Progenitor cell of endocrine pancreas (in vitro differentiated cells): ENCODE results near the gene BTRC. TPM values are rescaled to one million over a fixed set of nuclear protein-coding genes. Genes with fewer than 3 reads are reported as not detected.

Experiments used
- DNase-seq: peaks from one replicate; pipeline ENCODE4 v3.0.0; 2021; ENCODE audit warnings: low spot score; ENCODE audit not compliant: unreplicated experiment
- H3K27ac Mint-ChIP-seq: 2 replicates; pipeline ENCODE4 v1.8.0; 2021; ENCODE audit warnings: mild to moderate bottlenecking, moderate library complexity, mixed read lengths
- H3K27me3 Mint-ChIP-seq: 2 replicates; pipeline ENCODE4 v1.8.0; 2021; ENCODE audit warnings: mixed read lengths
- H3K36me3 Mint-ChIP-seq: 2 replicates; pipeline ENCODE4 v1.8.0; 2022; ENCODE audit warnings: mixed read lengths; ENCODE audit not compliant: insufficient read depth
- H3K4me1 Mint-ChIP-seq: 2 replicates; pipeline ENCODE4 v1.8.0; 2021; ENCODE audit warnings: low read depth, mixed read lengths
- H3K4me3 Mint-ChIP-seq: 2 replicates; pipeline ENCODE4 v1.8.0; 2021; ENCODE audit warnings: low read depth, mild to moderate bottlenecking, moderate library complexity, mixed read lengths
- H3K9me3 Mint-ChIP-seq: 2 replicates; pipeline ENCODE4 v1.8.0; 2021; ENCODE audit warnings: low read depth, mixed read lengths
- CTCF ChIP-seq: fragments of 200-600 bp; sonication (generic); IDR thresholded peaks from one replicate; pipeline ENCODE4 v1.5.0; 2021; ENCODE audit warnings: antibody characterized with exemption, mild to moderate bottlenecking; ENCODE audit not compliant: unreplicated experiment
- long read RNA-seq: library from polyadenylated mRNA; unstranded; transcript quantifications from one replicate; pipeline ENCODE4 v2.0.0, GENCODE V29; 2020
- total RNA-seq: library from RNA; stranded (reverse); gene quantifications from 2 replicates; pipeline ENCODE4 v1.2.1, GENCODE V29; 2021

Gene BTRC
- 43.5 and 46.5 TPM in 2 replicates for total RNA-seq
- long read RNA-seq, full-length matches to known transcripts, result 43 of 86 reads
- long read RNA-seq, partial matches to known transcripts, result 9 of 86 reads
- long read RNA-seq, other reads (novel, unspliced or antisense), result 34 of 86 reads

- H3K27ac Mint-ChIP-seq, result peak within 1 kb of the TSS; percentile 93
- peak; percentile 88 for DNase-seq
- peaks cover 19% of the 10 kb centered on the region for H3K4me1 Mint-ChIP-seq
- H3K4me3 Mint-ChIP-seq, result peak within 1 kb of the TSS; percentile 95
- peaks cover 12% of the 10 kb centered on the region for H3K27me3 Mint-ChIP-seq
- H3K9me3 Mint-ChIP-seq, result no peaks in the 10 kb centered on the region
- TF ChIP-seq CTCF, result no peak
- H3K36me3 Mint-ChIP-seq, result peaks cover 6% of the 10 kb centered on the region
Measured at GRCh38 chr10:101353692-101354327, at the start of gene BTRC. BTRC (plus strand) TSS chr10:101354165; CDS start chr10:101354181, 16 bp downstream.

- Mint-ChIP-seq H3K4me3 (no peak overlapping the region), H3K36me3 (no peaks in the 10 kb centered on the region), H3K4me1 (peaks cover 1% of the 10 kb centered on the region), H3K27ac (no peak overlapping the region), H3K9me3 (no peaks in the 10 kb centered on the region), H3K27me3 (peaks cover 70% of the 10 kb centered on the region)
- DNase-seq, result no peak
- TF ChIP-seq CTCF, result no peak
Measured at GRCh38 chr10:101304316-101304715, 49.6 kb upstream of the BTRC start.

GRCh38 chr10:101305320-101306241 is 48.4 kb upstream of the BTRC start:
- Mint-ChIP-seq H3K9me3 (no peaks in the 10 kb centered on the region), H3K36me3 (no peaks in the 10 kb centered on the region), H3K4me1 (peaks cover 2% of the 10 kb centered on the region), H3K27ac (no peak overlapping the region), H3K4me3 (no peak overlapping the region), H3K27me3 (peaks cover 66% of the 10 kb centered on the region)
- DNase-seq, result no peak
- TF ChIP-seq CTCF, result no peak

- Mint-ChIP-seq H3K36me3 (no peaks in the 10 kb centered on the region), H3K27ac (no peak overlapping the region), H3K9me3 (no peaks in the 10 kb centered on the region), H3K27me3 (peaks cover 63% of the 10 kb centered on the region), H3K4me1 (peaks cover 7% of the 10 kb centered on the region), H3K4me3 (no peak overlapping the region)
- no peak for DNase-seq
- TF ChIP-seq CTCF, result no peak
Measured at GRCh38 chr10:101308051-101308450, 45.9 kb upstream of the BTRC start.

- H3K27ac Mint-ChIP-seq, result no peak overlapping the region
- no peaks in the 10 kb centered on the region for H3K36me3 Mint-ChIP-seq
- DNase-seq, result no peak
Measured at GRCh38 chr10:101310529-101311184, 43.3 kb upstream of the BTRC start.

More at GRCh38 chr10:101310529-101311184, 43.3 kb upstream of the BTRC start:
- H3K4me1 Mint-ChIP-seq, result peaks cover 7% of the 10 kb centered on the region
- H3K27me3 Mint-ChIP-seq, result peaks cover 49% of the 10 kb centered on the region
- no peak for TF ChIP-seq CTCF
- H3K9me3 Mint-ChIP-seq, result no peaks in the 10 kb centered on the region
- H3K4me3 Mint-ChIP-seq, result no peak overlapping the region
